ENCODE measurements around the gene AHSP.
"Not testable (repeated sequence)": the region's sequence is repeated elsewhere in the genome, so short reads cannot be mapped to it uniquely, and the experiment has no call there.

GRCh38 chr16:31484048-31484447 is 43.7 kb upstream of the AHSP start:
- not testable (repeated sequence) for TF ChIP-seq EZH2phosphoT487 (IDR thresholded peaks at IDR 0.05; ENCODE audit: borderline replicate concordance)
- TF ChIP-seq, protein P1, sequence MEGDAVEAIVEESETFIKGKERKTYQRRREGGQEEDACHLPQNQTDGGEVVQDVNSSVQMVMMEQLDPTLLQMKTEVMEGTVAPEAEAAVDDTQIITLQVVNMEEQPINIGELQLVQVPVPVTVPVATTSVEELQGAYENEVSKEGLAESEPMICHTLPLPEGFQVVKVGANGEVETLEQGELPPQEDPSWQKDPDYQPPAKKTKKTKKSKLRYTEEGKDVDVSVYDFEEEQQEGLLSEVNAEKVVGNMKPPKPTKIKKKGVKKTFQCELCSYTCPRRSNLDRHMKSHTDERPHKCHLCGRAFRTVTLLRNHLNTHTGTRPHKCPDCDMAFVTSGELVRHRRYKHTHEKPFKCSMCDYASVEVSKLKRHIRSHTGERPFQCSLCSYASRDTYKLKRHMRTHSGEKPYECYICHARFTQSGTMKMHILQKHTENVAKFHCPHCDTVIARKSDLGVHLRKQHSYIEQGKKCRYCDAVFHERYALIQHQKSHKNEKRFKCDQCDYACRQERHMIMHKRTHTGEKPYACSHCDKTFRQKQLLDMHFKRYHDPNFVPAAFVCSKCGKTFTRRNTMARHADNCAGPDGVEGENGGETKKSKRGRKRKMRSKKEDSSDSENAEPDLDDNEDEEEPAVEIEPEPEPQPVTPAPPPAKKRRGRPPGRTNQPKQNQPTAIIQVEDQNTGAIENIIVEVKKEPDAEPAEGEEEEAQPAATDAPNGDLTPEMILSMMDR (conservative IDR thresholded peaks at IDR 0.05; ENCODE audit: low read length), result not testable (repeated sequence)
